Measurements from ENCODE around the gene TGM5.
"Not testable (repeated sequence)": the region's sequence is repeated elsewhere in the genome, so short reads cannot be mapped to it uniquely, and the experiment has no call there.

The TGM5 gene

DNA sequence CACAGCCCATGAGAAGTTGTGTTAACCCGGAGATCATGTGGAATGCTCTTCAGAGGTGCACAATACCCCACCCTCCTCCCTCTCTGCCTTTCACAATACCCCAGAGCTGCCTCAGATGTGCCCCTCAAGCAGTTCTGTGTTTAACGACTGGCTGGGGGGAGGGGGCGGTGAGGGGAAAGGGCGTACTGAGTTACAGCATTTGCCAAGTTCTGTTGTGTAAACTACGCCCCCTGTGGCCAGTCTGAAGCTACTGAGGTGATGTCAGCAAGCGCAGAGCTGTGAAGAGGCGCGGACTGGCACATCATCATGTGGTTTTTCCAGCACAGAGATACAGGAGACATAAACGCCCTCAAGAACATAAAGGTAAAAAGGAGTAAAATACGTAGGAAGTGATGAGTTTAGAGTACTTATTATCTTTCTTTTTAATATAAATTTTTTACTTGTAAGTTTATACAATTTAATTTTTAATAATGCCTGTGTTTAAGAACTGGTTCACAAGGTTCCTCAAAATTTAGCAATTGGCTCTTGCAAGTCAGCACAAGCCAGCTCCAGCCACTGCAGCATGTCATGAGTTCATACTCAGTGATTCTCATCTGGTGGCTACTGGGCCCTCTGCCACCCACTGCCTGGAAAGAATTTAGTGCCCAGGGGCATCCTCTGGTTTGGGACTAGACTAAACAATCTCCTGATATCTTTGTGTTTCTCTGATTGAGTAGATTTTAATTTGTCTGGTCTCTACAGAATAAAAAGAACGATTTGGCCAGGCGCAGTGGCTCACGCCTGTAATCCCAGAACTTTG is 47.6 kb downstream of the TGM5 start:
- peak; percentile 76 for DNase-seq (ENCODE audit: low spot score)

DNA sequence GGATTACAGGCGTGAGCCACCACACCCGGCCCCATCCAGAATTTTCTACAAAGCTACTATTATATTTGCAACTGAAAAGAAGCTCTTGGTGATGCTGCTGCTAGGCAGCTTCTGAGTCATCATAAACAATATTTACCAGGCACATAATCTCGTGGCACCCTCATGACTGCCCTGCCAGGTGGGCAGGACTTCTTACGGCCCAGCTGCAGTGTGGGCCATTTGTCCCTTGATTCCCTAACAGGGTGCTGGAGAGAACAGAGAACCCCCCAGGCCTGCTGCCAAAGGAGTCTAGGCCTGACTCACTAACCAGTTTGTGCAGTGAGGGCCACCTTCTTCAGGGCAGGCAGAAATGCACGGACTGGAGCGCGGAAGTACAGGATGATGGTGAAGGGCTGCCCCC is 50.8 kb downstream of the TGM5 start:
- no peak for DNase-seq (ENCODE audit: low spot score)

DNA sequence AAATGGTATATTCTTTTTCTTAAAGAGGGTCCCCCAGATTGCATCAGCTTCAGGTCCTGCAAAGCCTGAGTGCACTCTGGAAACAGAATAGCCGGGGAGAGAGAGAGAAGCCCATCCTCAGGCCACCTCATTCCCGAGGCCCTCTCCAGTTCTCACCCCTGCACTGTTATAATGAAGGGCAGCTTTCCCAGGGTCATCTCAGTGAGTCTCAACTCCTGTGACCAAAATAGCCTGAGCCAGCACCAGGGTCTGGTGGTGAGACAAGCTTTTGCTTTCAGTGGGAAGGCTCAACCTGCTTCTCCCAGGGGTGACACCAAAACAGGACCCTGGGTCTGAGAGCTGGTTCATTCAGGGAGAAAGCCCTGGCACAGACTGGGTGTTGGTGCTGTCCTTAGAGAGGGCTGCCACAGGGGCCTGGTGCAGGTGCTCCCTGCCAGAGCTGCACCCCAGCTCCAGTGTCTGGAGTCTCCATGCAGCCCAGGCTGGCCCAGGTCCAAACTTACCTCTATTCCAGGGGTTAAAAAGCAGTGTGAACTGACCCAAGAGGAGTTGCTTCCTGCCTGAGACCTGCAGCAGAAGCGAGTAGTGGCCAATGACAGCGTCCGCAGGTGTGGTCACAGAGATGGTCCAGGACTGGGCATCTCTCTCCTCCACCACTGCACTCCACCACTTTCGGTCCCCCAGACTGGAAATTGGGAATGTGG is 52.0 kb downstream of the TGM5 start:
- DNase-seq (ENCODE audit: low spot score): no peak

DNA sequence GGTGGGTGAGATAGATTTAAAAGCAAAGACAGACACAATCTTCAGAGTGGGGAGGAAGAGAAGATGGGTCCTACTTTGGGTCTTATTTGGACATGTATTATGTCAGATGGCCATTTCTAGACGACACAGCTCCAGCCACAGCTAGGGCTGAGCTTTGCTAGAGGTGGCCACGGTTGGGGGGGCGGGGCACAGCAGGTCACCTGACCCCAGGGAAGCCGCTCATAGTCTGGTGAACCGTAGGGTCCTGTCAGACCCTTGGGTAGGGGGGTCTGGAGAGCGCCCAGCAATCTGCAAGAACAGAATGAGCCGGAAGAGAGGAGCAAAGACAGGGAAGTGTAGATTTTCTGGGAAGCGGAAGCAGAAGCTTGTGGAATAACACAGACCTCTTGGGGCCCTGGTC is 52.6 kb downstream of the TGM5 start:
- no peak for DNase-seq (ENCODE audit: low spot score)

DNA sequence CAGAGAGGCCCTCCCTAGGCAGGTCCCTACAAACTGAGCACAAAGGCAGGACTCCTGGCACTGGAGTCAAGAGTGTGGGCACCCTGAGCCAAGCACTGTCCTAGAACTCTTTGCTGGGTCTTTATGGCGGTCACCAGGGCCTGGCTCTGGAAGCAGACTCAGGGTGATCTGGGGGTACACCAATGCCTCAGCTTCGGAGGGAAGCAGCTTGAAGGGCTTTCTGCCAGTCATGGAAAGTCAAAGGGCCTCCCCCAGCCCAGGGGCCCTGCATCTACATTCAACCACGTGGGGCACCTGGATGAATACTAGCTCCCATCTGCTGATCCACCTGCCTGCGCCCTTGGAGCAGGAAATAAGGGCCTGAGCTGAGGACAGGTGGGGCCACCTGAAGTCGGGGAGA is 53.3 kb downstream of the TGM5 start:
- DNase-seq (ENCODE audit: low spot score): no peak

DNA sequence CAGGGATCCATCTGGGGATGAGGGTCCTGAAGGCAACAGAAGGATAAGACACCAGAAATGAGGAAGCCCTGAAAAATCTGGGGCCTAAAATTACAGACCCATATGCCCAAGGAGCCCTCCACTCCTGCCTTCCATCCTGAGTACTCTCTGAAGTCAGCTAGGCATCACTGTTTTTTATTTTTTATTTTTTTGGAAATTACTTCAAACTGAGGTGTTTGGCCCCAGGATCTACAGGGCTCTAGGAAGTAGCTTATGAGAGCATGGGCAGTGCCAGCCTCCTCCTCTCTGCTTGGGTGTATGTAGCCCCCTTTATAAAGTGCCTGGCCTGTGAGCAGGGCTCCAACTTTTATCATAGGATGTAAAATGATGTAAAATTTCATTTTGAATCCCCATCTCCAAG is 53.8 kb downstream of the TGM5 start:
- no peak for DNase-seq (ENCODE audit: low spot score)

DNA sequence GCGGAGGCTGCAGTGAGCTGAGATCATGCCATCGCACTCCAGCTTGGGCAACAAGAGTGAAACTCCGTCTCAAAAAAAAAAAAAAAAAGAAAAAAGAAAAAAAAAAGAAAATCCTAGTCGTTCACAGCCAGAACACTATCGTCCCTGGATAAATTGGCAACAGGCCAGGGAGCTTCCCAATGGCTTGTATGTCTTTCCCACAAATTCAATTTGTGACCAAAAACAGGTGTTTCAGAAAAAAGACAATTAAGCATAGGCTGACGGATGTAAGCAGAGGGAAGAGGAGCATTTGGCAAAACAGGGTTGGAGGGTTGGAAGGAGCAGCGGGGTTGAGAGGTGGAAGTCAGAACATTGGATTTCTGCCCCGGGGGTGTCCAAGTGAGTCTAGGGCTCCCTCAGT is 54.4 kb downstream of the TGM5 start:
- no peak for DNase-seq (ENCODE audit: low spot score)

DNA sequence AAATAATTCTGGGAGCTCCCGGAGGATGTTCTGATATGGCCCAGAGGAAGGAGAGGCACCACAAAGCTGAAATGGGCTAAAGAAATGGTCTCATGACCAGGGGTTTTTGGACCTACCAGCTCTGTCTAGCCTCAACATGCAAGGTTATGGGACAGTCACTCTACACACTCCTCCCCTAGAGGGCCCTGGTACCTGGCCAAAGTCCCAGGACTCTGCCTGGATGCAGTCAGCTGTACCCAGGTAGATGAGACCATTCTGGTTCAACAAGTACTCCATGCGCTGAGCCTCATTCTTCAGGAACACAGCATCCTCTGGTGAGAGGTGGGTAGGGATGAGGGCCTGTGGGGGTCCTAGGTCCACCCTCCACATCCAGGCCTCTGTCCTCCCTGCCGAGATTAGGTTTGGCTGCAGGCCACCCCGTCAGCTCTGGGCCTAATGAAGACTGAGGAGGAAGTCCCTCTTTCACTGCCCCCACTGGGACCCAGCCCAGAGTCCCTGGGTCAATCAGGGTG is 55.4 kb downstream of the TGM5 start:
- DNase-seq (ENCODE audit: low spot score): no peak

DNA sequence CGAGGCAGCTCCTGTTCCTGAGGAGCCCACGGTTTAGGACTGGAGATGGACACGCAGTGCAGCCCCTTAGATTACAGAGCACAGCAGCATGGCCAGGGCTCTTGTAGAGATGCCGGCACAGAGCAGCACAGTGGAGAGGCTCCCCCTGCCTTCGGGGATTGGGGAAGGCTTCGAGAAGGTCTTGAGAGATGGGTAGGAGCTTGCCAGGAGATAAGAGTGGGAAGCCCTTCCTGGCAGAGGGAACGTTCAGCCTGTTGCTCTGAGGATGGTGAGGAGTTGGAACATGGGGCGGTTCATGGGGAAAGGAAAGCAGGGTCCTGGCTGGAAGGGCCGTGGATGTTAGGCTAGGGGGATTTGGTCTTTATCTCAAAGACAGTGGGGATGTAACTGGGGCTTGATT is 55.9 kb downstream of the TGM5 start:
- DNase-seq (ENCODE audit: low spot score): no peak

DNA sequence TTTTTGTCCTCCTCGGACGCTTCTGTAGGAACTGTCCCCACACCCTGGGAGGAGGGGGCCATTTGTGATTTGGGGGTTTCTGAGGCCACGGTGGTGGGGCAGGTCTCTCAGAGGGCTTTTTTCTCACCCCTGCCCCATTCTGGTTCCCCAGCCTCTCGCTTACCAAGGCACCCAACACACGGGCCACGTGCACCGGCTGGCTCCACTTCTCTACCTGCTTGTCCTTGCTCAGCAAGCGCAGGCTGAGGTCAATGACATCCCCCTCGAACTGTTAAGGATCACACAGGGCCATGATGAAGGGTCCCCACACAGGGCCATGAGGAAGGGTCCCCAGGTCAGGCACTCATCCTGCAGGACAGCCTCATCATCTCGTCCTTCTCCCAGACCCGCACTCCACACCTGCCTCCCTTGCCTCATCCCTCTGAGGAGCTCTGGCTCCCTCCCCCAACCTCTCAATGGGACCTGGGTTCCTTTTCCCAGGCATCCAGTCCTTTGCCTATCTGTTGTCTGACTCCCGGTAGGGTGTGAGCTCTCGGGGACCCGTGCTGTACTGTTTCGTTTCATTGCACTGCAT is 56.5 kb downstream of the TGM5 start:
- no peak for DNase-seq (ENCODE audit: low spot score)

DNA sequence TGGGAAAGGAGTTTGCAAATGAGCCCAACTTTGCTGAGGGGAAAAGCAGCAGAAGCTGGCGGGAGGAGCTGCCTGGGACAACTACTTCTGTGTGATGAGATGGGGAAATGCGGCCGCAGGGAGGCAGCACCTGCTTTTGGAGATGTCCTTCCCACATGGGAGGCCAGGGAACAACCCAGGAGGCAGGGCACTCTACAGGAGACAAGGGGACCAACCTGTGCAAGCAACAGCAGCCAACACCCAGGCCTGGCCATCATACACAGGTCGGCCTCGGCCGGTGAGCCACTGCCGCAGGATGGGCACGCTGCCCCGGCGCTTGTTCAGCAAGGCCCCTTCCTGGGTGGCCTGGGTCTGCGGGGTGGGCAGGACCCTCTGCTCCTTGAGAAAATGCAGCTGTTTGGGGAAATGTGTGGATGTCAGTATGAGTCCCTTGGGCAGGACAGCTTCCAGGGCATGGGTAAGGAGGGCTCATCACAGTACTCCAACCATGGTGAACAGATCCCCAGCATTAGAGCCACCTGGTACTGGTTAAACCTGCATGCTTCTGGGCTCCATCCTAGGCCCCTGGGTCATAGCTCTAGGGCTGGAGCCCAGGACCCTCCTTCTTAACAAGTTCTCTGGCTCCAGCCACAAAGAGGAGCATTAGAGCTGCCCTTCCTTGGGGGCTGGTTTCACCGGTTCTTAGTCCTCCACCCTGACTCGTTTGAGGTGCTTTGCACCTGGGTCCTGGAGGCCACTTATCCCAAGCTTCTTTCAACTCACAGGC is 57.5 kb downstream of the TGM5 start:
- DNase-seq (ENCODE audit: low spot score): peak; percentile 64

DNA sequence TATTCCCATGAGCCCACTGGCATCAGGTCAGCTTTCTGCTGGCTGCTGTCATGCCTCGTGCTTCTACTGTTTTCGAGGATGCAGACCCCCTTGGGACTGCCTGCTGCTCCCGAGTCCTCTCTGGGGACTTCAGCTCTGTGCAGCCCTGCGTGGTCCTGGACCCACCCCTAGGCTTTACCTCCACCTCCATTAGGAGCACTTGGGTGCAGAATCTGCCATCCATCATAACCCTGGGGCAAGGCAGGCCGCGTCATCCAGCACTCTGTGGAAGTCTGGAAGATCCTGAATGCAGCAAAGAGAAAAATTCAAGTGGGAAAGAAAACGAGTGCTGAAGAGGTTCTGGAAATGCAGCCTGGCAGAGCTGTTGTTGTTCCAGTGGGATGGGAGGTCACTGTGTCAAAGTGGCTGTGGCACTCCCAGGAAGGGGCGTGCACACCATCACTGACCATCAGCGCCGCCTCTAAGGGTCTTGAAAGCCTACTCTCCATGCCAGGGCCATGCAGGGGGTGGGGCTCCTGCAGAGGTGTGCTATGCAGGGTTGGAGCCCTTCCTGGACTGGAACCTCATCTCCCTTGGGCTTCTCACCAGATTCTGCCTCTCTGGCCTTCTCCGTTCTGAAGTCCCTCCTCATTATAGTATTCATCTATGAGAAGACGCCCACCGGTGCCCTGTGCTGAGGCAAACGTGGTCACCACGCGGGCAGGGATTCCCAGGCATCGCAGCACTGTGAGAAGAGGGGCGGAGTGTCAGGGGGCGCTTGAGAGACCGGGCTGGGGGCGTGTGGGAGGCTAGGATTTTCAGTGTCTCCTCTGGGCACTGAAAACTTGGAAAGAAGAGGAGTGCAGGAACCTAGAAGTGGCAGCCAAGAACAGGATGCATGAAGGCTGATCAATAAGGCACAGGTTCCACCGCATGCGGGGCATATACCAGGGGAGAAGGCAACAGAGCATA is 58.4 kb downstream of the TGM5 start:
- no peak for DNase-seq (ENCODE audit: low spot score)

DNA sequence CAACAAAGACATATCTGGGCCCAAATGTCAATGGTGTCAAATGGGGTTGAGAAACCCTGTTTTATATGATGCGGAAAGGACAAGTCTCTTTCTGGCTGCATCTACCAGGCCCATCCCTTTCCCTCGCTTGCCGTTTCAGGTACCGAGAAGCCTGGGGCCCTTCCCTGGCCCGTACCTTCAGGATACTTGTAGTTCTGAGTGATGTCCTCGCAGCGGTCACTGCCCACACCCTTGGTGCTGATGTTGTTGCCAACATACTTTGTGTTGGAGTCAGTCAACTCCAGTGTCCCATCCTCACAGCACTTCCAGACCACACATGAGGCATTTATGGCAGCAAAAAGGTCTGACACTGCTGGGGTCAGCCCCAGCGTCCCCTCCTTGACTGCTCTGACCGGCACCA is 59.7 kb downstream of the TGM5 start:
- no peak for DNase-seq (ENCODE audit: low spot score)

DNA sequence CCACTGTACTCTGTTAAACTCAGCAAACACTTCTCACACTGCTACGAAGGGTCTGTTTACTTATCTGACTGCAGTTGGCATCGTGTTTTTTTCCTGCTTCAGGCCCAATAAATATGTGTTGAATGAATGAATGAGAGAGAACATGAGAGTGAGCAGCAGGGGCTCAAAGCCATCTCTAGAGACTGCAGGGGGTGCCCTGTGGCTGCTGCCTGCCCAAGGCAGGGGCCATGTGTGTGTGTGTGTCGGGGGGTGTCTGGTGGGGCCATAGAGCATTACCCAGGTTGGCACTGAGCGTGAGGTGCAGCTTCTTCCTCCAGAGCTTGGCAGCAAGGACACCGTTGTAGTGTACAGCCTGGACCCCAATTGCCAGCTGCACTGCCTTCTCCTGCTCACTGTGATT is 60.7 kb downstream of the TGM5 start:
- DNase-seq (ENCODE audit: low spot score): peak; percentile 2

DNA sequence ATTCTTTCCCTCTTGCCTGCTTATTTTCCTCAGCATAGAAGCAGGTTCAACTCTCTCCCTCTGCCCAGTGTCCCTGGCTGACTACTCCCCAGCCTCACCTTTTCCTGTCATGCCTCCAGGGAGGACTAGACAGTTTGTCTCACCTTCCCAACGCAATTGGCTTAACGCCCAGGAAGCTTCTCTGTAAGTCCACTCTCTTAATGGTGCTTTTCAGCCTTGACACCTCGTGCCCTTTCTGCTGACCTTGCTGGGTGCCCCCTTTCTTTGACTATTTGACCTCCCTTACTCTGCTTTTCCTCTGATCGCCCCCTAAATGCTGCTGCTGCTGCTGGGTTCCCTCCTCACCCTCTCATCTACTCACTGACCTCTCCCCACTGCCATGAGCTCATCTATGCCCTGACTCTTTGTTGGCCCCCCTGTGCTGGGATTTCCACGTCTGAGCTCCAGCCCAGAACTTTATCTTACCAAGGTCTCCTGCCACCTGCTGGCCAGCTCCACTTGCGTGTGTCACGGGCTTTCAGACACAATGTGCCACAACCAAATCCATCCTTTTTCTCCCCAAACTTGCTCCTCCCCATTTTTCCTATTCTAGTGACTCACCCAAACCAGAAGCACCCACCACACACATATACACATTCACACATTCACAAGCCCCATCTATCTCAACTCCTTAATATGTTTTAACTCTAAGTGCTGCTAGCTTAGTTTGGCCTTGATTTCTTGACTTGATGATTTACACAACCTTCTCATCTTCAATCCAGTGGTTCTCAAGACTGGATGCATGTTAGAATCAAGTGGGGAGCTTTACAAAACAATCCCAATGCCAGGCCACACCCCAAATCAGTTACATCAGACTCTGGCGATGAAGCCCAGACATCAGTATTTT is 62.5 kb downstream of the TGM5 start:
- DNase-seq (ENCODE audit: low spot score): peak; percentile 55

DNA sequence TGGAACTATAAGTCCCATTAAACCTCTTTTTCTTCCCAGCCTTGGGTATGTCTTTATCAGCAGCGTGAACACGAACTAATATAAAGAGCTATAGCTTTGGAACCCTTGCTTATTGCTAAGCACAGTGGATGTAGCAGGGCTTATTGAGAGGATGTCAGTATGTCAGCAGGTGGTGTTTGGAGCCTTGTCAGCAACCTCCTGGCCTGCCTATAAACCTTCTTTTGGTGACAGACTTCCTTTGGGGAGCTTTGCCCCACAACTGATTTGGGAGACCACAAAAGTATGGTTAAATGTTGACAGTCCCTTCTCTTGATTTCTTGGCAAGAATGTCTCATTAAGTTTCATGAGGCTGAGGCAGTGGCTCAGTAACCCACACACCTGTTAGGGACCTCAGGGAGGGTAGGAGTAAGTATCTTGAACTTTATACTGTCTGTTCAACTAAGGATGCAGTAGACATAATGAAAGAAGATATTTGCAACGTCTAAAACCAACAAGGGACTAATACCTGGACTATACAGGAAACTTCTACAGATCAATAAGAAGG is 66.7 kb downstream of the TGM5 start:
- DNase-seq (ENCODE audit: low spot score): peak; percentile 10

DNA sequence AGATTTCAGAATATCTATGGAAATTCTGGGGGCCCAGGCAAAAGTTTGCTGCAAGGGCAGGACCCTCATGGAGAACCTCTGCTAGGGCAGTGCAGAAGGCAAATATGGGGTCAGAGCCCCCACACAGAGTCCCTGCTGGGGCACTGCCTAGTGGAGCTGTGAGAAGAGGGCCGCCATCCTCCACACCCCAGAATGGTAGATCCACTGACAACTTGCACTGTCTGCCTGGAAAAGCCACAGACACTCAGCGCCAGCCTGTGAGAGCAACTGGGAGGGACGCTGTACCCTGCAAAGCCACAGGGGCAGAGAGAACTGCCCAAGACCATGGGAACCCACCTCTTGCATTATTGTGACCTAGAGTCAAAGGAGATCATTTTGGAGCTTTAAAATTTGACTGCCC is 67.7 kb downstream of the TGM5 start:
- DNase-seq (ENCODE audit: low spot score): no peak

DNA sequence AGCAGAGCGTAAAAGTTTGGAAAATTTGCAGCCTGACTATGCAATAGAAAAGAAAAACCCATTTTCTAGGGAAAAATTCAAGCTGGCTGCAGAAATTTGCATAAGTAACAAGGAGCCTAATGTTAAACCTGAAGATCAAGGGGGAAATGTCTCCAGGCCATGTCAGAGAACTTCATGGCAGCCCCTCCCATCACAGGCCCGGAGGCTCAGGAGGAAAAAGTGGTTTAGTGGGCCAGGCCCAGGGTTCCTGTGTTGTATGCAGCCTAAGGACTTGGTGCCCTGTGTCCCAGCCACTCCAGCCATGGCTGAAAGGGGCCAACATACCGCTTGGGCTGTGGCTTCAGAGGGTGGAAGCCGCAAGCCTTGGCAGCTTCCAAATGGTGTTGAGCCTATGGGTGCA is 68.2 kb downstream of the TGM5 start:
- not testable (repeated sequence) for DNase-seq (ENCODE audit: low spot score)

DNA sequence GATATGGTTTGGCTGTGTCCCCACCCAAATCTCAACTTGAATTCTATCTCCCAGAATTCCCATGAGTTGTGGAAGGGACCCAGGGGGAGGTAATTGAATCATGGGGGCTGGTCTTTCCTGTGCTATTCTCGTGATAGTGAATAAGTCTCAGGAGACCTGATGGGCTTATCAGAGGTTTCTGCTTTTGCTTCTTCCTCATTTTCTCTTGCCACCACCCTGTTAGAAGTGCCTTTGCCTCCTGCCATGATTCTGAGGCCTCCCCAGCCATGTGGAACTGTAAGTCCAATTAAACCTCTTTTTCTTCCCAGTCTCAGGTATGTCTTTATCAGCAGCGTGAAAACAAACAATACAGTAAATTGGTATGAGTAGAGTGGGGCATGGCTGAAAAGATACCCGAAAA is 69.0 kb downstream of the TGM5 start:
- DNase-seq (ENCODE audit: low spot score): not testable (repeated sequence)
